ENCODE measurements around the gene TCTN1.

Gene TCTN1

DNA sequence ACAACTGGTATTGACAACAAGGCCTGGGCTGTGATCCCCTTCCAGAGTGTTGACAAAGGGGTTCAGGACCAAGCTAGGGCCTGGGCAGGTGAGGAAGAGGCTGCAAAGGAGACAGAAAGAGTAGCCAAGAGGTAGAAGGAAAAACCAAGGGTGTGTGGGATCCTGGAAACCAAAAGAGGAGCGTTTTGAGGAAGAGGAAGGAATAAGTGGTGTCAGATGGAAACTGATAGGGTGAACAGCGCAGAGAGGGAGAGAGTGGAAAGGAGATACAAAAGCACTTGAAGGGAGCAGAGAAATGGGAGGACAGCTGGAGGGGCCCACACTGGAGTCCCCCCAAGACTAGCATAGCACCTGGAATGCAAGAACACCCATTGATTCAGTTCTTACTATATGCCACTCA is 83.3 kb downstream of the TCTN1 start:
- DNase-seq (ENCODE audit: low read depth): no peak
- no peak for TF ChIP-seq CTCF (IDR thresholded peaks at IDR 0.05; ENCODE audit: insufficient read depth, low read depth, low read length, missing control alignments)
- H3K4me3 ChIP-seq (ENCODE audit: low read depth, low read length): no peak overlapping the region

- TF ChIP-seq CTCF (IDR thresholded peaks at IDR 0.05; ENCODE audit: insufficient read depth, low read depth, low read length, missing control alignments): peak; percentile 91
- peak; percentile 96 for DNase-seq (ENCODE audit: low read depth)
- no peak overlapping the region for H3K4me3 ChIP-seq (ENCODE audit: low read depth, low read length)
These were observed 84.4 kb downstream of the TCTN1 start for GRCh38 chr12:110698171-110698902.
